Hindlimb muscle (tissue), 1 donor: ENCODE measurements around the gene EHBP1L1. TPM values are rescaled to one million over a fixed set of nuclear protein-coding genes. Genes with fewer than 3 reads are reported as not detected.

ENCODE experiments used
- DNase-seq: peaks from one replicate; pipeline ENCODE4 v3.0.0-alpha.2; 2013
- polyA plus RNA-seq: library from polyadenylated mRNA; unstranded; fragments of 120-200 nt; gene quantifications from one replicate; pipeline ENCODE4 v1.2.1, GENCODE V29; 2013; ENCODE audit not compliant: insufficient read length

Gene EHBP1L1
- polyA plus RNA-seq, 1 donor: 391 TPM

DNA sequence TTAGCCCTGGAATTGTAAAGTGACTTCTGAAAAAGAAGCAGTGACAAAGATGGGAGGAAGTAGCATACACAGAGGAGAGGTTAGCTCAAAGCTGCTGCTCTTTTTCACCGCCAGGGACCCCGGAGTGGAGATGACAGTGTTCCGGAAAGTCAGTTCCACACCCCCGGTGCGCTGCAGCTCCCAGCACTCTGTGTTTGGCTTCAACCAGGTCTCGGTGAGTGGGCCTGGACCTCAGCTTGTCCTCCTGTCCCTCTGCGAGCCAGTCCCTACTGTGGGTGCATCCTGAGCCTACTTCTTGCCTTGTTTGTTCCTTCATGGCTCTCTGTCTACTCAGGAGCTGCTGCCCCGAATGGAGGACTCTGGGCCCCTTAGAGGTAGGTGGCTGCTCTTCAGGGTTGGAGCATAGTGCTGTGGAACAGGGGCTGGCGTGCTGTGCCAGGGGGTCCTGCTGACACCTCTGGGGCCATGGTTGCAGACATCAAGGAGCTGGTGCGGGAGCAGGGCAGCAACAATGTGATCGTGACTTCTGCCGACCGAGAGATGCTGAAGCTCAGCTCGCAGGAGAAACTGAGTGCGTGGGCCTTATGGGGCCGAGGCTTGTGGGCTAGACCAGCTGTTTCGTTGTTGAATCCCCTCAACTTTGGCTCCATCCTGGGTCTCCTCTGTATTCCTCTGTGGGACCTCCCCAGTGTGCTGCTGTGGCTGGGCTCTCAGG, 41.4 kb downstream of the EHBP1L1 start:
- DNase-seq: no peak

DNA sequence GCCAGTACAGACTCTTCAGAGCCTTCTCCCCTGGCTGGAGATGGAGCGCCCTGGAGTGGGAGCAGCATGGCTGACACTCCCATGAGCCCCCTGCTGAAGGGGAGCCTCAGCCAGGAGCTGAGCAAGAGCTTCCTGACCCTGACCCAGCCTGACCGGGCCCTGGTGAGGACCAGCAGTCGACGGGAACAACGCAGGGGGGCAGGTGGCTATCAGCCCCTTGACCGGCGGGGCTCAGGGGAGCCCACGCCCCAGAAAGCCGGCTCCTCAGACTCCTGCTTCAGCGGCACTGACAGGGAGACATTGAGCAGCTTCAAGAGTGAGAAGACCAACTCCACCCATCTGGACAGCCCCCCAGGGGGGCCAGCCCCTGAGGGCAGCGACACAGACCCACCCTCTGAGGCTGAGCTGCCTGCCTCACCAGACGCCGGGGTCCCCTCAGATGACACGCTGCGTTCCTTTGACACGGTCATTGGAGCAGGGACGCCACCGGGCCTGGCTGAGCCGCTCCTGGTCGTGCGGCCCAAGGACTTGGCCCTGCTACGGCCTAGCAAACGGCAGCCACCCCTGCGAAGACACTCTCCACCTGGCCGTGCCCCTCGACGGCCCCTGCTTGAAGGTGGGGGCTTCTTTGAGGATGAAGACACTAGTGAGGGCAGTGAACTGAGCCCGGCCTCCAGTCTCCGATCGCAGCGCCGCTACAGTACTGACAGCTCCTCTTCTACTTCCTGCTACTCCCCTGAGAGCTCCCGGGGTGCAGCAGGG, 42.3 kb downstream of the EHBP1L1 start:
- DNase-seq: no peak

DNA sequence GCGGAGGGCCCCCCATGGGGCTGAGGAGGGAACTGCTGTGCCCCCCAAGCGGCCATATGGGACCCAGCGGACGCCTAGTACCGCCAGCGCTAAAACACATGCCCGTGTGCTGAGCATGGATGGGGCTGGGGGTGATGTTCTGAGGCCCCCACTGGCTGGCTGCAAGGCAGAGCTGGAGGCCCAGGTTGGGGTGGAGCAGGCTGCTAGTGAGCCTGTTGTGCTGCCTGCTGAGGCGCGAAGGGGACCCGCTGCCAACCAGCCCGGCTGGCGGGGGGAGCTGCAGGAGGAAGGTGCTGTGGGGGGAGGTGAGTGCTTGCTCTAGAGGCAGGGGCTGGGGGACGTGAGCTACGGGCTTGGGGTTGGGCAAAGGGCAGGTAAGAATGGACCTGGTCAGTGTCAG, 42.9 kb downstream of the EHBP1L1 start:
- DNase-seq: no peak

DNA sequence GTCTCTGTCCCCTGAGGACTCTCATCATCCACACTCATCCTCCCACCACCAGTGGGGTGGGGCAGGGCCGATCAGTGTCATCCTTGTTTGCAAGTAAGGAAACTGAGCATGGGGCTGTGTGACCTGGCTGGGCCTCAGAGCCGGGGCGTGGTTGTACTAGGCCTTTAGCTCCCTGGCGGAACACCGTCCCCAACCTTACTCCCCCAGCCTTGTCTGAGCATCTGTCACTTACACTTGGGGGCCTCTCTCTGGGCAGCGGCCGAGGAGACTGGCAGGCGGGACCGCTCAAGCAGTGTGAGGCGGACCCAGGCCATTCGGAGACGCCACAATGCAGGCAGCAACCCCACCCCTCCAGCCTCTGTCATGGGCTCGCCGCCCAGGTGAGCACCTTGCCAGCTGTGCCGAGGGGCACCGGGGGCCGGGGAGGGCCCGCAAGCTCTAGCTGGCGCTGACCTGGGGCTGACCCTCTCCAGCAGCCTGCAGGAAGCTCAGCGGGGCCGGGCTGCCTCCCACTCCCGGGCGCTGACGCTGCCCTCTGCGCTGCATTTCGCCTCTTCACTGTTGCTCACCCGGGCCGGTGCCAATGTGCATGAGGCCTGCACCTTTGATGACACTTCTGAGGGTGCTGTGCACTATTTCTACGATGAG, 43.6 kb downstream of the EHBP1L1 start:
- no peak for DNase-seq

DNA sequence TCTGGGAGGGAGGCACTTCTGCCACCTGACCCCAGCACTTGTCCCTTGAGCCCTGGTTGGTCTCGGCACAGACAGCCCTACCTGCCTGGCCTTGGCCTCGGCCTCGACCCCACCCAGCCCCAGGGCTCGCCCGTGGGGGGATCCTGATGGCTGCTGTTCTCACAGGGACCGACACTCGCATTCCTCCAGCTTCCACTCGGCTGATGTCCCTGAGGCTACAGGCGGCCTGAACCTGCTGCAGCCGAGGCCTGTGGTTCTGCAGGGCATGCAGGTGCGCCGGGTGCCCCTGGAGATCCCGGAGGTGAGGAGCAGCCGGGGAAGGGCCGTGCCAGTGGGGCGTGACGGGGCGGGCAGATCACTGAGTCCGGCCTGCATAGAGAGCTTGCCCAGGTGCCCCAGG, 44.8 kb downstream of the EHBP1L1 start:
- no peak for DNase-seq

DNA sequence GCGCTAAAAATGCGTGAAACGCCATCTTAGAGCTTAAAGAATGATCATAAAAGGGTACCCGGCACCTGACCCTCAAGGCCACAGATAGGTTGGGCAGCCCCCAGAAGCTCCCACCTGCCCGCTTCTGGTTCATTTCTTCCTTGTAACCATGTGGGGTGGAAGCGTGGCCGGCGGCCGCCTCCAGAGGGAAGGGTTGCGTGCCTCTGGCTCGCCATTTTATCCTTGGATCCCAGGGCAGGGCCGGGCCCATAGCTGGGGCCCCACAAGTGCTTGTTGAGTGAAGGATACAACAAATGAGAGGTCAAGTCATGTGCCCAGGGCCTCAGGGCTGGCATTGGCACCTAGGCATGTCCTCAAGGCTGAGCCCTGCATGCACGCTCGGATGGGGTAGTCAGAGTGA, 45.6 kb downstream of the EHBP1L1 start:
- DNase-seq: no peak

DNA sequence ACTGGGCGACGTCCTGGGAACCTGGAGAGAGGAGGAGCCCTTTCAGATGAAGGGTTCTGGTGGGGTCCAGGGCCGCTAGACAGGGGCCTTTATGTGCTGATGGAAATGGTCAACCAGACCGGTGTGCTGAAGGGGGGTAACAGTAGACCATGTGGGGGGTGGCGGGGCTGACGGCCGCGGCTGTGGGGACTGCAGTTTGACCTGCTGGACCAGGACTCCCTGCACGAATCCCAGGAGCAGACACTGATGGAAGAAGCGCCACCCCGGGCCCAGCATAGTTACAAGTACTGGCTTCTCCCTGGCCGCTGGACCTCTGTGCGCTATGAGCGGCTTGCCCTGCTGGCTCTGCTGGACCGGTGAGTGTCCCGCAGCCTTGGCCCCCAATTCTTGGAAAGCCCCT, 46.2 kb downstream of the EHBP1L1 start:
- DNase-seq: no peak

DNA sequence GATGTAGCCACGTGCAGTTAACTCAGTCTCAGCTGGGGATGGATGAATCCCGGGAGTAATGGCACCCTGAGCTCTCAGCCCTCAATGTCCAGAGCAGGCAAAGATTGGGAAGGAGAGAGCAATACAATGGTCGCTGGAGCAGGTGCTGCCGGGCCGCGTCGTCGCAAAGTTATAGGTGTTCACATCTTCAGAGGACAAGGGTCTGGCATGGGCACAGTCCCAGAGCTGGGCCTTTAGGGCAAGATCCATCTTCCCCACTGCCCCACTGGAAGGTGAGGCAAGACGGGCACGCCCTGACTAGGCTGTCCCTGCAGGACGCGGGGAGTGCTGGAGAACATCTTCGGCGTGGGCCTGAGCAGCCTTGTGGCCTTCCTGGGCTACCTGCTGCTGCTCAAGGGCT, 47.3 kb downstream of the EHBP1L1 start:
- no peak for DNase-seq

DNA sequence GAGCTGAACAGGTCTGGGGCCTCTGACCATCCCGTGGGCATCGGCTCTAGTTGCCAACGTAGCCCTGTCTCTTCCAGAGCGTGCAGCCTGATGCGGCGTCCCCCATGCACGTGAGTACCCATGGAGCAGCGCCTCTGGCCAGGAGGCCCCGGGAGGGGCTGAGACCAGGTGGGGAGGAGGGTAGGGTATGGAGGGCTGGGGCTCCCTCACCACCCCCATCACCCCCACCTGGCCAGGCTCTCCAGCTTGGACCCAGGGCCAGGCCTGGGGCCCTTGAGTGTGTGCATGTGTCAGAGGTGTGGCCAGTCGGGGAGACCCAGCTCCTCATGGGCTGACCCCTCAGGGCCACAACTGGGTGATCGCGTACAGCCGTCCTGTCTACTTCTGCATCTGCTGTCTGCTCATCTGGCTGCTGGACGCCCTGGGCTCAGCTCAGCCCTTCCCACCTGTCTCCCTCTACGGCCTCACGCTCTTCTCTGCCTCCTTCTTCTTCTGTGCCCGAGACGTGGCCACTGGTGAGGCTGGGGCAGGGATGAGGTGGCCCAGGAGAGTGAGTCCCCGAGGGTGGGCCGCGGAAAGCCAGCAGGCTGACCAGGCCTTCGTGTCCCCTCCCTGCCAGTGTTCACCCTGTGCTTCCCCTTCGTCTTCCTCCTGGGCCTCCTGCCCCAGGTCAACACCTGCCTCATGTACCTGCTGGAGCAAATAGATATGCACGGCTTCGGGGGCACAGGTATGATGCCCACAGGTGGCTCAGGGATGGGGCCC, 48.2 kb downstream of the EHBP1L1 start:
- DNase-seq: no peak

DNA sequence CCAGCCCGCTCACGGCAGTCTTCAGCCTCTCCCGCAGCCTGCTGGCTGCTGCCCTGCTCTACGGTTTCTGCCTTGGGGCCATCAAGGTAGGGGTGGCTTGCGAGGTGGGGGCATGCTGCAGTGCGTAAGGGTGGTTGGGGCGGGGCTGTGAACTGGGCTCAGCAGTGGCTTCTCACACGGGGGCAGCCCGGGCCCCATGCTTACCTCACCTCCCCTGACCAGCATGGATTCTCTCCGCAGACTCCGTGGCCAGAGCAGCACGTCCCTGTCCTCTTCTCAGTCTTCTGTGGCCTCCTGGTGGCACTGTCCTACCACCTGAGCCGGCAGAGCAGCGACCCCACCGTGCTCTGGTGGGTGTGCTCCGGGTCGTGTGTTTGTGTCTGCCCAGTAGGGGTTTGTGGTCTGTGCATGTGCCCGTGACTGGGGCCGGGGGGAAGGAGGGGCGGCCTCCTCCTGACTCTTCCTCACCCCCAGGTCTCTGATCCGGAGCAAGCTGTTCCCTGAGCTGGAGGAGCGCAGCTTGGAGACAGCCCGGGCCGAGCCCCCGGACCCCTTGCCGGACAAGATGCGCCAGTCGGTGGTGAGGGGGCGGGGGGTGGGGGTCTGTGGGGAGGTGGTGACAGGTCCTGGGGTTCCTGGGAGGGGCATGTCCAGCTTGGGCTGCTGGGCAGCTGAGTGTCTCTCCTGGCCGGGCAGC, 49.2 kb downstream of the EHBP1L1 start:
- no peak for DNase-seq

DNA sequence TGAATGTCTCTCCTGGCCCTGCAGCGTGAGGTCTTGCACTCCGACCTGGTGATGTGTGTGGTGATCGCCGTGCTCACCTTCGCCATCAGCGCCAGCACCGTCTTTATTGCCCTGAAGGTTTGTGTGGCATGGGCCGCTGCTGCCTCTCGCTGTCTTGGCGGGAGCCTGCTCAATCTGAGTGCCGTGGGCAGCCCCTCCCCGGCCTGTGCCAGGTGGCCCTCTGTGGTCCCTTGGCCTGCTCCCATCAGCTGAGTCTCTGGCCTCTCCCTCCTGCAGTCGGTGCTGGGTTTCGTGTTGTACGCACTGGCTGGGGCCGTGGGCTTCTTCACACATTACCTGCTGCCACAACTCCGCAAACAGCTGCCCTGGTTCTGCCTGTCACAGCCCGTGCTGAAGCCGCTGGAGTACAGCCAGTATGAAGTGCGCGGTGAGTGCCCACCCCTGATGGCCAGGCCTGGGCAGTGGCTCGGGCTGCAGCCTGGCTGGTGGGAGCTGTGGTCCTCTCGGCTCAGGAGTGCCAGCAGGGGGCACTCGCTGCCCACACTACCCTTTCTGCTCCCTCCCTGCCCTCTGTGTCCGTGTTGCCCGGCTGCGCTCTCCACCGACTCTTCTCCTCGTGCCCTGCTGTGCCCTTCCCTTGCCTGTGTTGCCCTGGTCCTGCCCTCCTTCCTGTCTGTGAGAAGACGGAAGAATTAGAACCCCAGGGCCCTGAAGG, 49.9 kb downstream of the EHBP1L1 start:
- DNase-seq: no peak

DNA sequence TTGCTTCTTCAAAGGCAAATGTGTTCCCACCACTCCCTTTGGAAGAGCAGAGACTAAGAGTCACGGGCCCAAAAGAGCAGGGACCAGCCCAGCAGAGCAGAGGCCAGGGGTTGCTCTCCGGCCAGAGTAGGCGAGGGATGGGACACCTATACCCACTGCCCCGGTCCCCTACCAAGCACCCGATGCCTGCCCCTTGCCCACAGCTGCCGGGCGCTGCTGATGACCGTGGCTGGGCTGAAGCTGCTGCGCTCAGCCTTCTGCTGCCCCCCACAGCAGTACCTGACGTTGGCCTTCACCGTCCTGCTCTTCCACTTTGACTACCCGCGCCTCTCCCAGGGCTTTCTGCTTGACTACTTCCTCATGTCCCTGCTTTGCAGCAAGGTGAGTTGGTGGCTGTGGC, 51.3 kb downstream of the EHBP1L1 start:
- DNase-seq: no peak

DNA sequence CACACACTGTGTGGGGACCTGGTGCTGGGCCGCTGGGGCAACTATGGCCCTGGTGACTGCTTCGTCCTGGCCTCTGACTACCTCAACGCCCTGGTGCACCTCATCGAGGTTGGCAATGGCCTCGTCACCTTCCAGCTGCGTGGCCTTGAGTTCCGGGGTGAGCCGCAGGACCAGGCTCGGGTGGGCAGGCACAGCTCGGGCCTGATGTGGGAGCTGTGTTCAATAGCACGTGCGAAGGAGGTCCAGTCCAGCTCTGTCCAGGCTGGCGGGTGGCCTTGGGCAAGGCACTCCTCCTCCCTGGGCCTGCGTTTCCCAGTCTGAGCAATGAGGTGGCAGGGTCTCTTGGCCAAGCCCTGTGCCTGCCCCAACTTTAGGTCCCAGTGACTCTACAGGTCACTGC, 53.7 kb downstream of the EHBP1L1 start:
- no peak for DNase-seq

DNA sequence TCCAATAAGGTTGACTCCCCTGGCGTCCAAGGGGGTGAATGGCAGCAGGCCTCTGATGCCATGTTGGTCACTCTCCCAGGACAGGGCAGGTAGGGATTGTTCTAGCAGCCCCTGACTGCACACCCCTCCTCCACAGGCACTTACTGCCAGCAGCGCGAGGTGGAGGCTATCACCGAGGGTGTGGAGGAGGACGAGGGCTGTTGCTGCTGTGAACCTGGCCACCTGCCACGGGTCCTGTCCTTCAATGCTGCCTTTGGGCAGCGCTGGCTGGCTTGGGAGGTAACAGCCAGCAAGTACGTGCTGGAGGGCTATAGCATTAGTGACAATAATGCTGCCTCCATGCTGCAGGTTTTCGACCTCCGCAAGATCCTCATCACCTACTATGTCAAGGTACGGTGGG, 54.4 kb downstream of the EHBP1L1 start:
- DNase-seq: no peak

DNA sequence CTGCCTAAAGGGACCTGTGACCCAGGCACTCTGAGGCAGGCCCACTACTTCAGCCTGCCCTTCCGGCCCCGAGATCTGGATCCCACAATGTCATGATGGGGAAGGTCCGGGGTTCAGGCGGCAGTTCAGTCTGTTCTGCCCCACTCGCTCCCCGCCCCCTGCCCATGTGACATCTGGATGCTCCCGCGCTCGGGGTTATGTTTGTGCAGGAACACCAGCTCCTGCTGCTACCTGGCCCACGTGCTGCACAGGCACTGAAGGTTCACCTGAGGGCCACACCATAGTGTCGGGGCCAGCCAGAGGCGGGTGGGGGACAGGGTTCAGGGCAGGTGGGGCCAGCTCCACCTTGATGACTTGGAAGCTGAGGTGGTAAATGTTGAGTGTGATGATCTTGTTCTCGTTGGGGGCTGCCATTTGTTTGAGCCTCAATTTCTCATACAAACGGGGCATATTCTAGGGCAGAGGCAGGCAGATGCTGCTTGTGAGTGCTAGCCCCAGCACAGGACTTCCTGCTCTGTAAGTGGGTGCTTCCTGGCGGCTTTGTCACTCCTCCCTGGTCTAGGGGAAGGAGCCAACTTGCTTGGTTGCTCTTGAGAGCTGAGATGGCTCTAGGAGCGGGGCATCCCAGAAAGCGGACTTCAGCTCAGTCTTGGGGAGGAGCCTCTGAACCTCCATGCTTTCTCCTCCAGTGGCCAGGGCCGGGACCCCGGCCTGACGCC, 57.7 kb downstream of the EHBP1L1 start:
- no peak for DNase-seq

DNA sequence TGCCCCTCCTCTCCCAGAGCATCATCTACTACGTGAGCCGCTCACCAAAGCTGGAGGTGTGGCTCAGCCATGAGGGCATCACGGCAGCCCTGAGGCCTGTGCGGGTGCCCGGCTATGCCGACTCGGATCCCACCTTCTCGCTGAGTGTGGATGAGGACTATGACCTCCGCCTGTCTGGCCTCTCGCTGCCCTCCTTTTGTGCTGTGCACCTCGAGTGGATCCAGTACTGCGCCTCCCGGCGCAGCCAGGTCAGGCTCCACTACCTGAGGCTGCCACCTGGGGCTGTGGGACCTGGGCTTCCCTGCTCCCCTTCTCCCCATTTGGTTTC, 58.2 kb downstream of the EHBP1L1 start:
- no peak for DNase-seq

DNA sequence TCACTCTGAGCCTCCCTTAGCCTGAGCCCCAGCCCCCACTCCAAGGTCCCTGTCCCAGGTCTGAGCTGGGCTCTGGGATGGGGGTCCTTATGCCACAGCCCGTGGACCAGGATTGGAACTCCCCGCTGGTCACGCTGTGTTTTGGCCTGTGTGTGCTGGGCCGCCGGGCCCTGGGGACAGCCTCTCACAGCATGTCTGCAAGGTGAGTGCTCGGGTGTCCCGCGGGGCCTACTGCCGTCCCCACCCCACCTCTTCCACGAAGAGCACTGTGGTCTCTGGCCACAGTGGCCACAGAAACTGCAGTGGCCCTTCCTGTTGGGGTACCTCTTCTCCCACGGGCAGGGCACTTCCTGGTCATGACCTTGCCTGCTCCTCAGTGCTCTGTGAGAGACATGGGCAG, 58.6 kb downstream of the EHBP1L1 start:
- DNase-seq: no peak

DNA sequence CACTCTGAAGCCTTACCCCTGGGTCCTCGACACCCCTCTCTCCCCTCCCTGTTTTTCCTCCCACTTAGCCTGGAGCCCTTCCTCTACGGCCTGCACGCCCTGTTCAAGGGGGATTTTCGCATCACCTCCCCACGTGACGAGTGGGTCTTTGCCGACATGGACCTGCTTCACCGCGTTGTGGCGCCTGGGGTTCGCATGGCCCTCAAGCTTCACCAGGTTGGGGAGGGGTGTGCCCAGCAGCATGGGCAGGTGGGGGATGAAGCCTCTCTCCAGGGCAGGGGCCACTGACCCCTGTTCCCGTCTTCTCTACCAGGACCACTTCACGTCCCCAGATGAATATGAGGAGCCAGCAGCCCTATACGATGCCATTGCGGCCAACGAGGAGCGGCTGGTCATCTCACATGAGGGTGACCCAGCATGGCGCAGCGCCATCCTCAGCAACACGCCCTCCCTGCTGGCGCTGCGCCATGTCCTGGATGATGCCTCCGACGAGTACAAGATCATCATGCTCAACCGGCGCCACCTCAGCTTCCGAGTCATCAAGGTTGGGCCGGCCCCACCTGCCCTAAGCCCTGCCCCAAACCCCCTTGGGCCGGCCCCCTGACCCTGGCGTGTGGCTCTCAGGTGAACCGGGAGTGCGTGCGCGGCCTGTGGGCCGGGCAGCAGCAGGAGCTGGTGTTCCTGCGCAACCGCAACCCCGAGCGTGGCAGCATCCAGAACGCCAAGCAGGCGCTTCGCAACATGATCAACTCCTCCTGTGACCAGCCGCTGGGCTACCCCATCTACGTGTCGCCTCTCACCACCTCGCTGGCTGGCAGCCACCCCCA, 59.3 kb downstream of the EHBP1L1 start:
- DNase-seq: no peak

DNA sequence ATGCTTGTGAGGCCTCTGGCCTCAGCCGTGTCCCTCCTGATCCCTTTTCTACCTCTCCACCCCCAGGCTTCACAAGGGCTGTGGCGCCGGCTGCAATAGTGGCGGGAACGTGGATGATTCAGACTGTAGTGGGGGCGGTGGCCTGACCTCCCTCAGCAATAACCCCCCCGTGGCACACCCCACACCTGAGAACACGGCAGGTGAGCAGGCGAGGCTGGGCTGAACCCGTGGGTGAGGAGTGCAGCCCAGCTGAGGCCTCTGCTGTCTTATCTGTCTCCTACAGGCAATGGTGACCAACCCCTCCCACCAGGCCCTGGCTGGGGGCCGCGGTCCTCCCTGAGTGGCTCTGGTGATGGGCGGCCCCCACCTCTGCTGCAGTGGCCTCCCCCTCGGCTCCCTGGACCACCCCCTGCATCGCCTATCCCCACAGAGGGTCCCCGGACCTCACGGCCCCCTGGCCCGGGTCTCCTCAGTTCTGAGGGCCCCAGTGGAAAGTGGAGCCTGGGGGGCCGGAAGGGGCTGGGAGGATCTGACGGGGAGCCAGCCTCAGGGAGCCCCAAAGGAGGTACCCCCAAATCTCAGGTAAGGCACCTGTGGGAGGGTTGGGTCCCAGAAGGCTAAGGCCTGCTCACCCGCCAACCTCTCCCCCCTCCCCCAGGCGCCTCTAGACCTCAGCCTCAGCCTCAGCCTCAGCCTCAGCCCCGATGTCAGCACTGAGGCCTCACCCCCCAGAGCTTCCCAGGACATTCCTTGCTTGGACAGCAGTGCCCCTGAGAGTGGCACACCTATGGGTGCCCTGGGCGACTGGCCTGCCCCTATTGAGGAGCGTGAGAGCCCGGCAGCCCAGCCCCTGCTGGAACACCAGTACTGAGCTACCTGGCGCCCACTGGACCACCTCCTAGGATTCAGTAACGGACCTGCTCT, 60.5 kb downstream of the EHBP1L1 start:
- no peak for DNase-seq
